KG1 (cell line): ENCODE results near the gene MDP1.

Source experiments
- DNase-seq: peaks from one replicate; lab custom pipeline; 2025; lab: John Stamatoyannopoulos, UW

Gene MDP1

DNA sequence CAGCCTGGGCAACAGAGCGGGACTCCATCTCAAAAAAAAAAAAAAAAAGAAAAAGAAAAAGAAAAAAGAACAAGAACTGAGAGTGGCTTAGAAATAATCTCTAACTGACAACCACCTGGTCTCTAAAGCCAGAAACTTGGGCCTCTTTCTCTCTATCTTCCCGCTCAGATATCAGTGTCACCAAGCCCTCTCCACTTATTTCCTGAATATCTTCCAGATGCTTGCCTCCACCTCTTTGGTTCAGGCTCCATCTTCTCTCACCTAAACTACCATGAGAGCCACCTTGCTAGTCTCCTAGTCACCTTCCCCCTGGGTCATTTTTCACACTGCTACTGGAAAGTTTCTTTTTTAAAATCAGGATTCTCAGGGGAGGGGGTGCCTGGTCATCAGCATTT, 18.8 kb downstream of the MDP1 start:
- DNase-seq: no peak

DNA sequence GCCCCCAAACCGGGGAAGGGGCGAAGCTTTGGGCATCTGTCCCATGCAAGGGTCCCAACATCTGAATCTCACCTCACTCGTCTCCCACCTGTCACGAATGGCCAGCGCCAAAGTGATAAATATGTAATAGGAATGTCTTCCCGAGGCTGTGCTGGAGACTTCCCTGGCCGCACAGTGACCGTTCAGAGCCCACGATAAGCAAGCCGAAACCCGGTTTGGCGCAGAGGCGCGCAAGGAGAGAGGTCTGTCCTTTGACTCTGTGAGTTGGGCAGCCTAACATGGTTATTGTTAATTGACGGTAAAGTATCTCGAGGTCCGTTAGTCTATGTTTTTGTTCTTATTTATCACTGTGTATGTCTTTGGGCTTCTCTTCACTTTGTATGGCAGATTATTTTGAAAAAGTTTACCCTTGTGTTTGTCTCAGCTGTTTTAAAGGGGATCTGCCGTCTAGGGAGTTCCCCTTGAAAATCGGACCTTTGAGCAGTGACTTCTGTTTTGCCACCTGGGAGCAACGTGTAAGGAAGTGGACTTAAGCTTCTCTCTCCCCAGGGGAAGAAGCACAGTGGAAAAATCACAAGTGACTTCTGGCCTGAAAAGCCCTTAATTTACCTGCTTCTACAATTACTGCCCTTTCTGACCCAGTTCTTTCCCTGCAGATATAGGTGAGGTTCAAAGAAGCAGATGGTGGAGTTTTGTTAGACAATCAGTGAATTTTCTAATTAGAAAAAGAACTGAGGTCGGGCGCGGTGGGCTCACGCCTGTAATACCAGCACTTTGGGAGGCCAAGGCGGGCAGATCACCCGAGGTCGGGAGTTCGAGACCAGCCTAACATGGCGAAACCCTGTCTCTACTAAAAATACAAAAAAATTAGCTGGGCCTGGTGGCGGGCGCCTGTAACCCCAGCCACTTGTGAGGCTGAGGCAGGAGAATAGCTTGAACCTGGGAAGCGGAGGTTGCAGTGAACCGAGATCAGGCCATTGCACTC, 19.5 kb downstream of the MDP1 start:
- peak; percentile 22 for DNase-seq

GRCh38 chr14:24195186-24196070, 20.4 kb downstream of the MDP1 start, which contains the start of gene TM9SF1:
Gene TM9SF1 (minus strand): TSS chr14:24195441. CDS start chr14:24195019, 422 bp downstream.
- peak; percentile 73 for DNase-seq

GRCh38 chr14:24194873-24195185, 21.0 kb downstream of the MDP1 start:
- DNase-seq: no peak

- no peak for DNase-seq
These were observed 21.5 kb downstream of the MDP1 start for GRCh38 chr14:24194186-24194872.

GRCh38 chr14:24192933-24193332, 22.9 kb downstream of the MDP1 start:
- no peak for DNase-seq

DNA sequence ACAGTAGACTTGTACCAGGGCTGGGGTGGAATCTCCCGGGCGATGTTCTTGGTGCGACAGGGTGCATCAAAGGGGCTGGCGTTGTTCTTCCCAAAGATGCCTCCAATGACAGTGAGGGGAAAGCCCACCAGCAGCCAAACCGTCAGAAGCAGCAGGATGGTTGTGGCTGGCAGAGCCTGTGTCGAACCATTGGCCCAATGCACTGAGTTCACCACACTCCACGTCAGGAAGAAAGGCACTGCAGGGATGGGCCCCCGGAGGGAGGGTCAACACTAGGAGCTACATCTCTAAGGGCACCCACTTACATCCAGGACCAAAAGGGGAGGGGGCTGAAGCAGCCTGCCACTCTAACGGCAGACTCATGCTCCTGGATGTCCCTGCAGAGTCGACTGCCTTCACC, 25.4 kb downstream of the MDP1 start:
- no peak for DNase-seq

- DNase-seq: no peak
These were observed 26.4 kb downstream of the MDP1 start for GRCh38 chr14:24189460-24189859.

DNA sequence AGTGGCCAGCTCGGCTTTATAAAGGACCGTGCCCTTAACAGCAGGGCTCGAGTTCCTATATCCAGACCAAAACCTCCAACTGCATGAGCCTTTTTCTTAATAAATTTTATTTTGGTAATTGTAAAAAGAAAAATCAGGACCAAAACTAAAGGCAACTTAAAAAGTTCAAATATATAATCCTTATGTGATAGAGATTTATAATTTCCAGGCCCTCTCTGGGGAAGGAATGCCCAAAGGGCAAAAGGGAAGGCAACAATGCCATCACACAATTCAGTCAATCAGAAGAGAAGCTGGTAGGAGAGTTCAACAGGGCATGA, 26.8 kb downstream of the MDP1 start:
- no peak for DNase-seq

- DNase-seq: peak; percentile 92
These were observed 27.4 kb downstream of the MDP1 start, which contains the start of gene IPO4 for GRCh38 chr14:24188251-24189058. Gene IPO4 (minus strand): TSS chr14:24188816. CDS start chr14:24188787, 29 bp downstream.

DNA sequence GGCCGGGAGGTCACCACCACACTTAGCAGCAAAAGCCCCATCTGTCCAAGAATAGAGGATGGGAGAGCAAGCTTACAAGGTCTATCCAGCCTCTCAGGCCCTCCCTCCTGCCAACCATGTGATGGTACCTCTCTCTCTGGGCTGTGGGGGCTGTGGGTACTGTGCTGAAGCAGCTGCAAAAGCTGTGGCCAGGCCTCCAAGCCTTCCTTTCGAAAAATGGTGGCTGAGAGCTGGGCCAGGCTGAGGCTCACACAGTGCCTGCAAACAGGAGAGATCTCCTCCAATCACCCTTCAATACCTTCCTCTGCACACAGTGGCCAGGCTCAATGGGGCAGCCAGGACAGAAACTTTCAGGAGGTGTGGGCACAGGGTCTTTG, 28.3 kb downstream of the MDP1 start:
- no peak for DNase-seq

- no peak for DNase-seq
These were observed 28.9 kb downstream of the MDP1 start for GRCh38 chr14:24186831-24187538.

- DNase-seq: no peak
These were observed 30.1 kb downstream of the MDP1 start for GRCh38 chr14:24185741-24186140.

DNA sequence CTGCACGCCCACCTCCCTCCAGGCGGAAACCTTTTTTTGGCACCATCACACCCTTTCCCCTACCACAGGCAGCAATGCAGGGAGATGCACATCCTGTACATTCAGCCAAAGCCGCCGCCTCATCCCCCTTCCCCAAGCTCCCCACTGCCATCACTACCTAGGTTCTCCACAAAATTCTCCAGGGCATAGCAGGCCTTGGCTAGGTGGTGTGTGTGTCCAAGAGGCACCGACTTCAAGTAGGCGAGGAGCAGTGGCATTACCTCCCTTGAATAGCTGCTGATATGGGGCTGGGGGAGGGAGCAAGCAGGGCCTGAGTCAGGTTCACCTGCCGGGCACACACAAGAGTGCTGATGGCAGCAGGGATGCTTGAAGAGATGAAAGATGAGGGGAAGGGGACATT, 30.8 kb downstream of the MDP1 start:
- no peak for DNase-seq

- DNase-seq: no peak
These were observed 31.5 kb downstream of the MDP1 start for GRCh38 chr14:24184104-24184970.

DNA sequence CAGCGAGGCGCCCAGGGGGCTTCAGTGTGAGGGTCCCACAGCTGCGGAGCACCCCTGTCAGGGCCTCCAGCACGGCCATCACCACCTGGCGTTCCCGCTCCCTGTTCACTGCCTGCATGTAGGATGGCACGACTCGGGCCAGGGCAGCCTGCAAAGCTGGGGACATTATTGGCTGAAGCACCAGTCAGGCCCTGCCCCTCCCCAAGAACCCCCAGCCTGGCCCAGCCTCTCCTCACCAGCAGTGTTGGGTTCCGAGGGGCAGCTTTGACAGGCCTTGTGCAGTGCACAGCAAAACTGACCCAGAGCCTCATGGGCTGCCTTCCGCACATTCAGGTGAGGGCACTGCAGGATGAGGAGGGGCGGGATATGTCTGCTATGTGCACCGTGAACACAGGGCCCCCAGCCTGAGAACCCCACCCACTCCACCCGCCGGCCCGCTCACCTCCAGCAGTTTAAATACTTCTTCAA, 32.8 kb downstream of the MDP1 start:
- DNase-seq: no peak

DNA sequence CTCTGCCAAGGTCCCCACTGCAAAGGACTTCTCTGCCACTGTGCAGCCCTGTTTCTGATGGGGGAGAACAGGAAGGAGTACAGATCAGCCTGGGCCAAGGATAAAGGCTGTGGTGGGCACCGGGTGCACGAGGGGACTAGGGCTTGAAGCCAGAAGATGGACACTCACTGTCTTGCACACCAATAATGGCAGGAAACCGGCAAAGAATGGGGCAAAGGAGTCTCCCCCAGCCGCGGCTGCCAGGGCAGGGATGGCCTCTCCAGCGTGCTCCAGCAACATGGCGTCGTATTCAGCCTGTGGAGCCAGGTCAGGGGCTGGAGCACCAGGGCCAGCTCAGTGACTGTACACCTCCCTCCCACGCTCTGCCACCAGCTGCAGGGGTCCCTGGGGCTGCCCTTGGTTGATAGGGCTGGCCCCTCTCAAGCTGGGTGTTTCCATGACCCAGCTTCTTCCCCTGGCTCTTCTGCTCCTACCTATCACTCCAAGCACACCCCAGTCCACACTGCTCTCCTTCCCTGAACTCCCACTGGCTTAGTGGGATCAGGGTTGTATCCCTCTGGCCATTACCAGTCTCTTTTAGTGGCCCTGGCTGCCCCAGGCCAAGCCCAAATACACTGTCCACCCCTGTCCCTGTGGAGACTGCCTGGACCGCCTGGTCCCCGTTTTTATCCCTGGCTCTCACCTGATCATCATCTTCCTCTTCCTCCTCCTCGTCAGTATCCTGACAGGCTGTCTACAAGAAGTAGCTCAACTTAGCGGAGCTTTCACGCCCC, 33.6 kb downstream of the MDP1 start:
- DNase-seq: no peak

GRCh38 chr14:24181371-24182077, 34.3 kb downstream of the MDP1 start:
- DNase-seq: no peak
